ENCODE measurements around the gene CHD9NB.

GRCh38 chr16:53029971-53030370 lies 22.7 kb downstream of the CHD9NB start:
- TF ChIP-seq EZH2phosphoT487 (IDR thresholded peaks at IDR 0.05; ENCODE audit: borderline replicate concordance, low read length) (no peak), CTCF (conservative IDR thresholded peaks at IDR 0.05; ENCODE audit: low read depth, low read length) (no peak), EZH2 (IDR thresholded peaks at IDR 0.05; ENCODE audit: low read length, unreplicated experiment) (no peak)

All from PC-3 (cell line).